ENCODE results near the gene ALDH1B1. TPM values are rescaled to one million over a fixed set of nuclear protein-coding genes. Genes with fewer than 3 reads are reported as not detected.

ALDH1B1 gene
- total RNA-seq, 4 donors from 2014 or later: 24.9 to 77.2 (median 27.3) TPM

DNA sequence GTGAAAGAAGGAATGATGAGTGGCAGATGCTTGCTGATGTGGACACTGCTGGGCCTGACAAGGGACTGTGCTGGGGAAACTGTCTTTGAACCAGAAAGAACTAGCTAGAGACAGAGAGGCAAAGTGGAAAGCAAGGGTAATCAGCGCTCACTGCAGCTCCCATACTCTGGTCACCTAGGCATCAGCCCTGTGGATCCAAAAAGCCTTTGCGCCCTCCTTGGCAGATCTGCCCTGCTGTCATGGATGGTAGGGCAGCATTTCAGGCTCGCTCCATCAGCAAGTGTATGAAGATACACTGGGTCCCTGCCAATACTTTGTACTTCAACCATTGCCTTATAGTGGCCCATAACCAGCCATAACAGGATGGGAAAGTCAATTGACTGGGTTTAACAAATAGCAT is 6.6 kb upstream of the ALDH1B1 start:
- in situ Hi-C loops (cut with MboI; ENCODE audit: low pct_ligation_motif_present in 1 of 4, low pct_unique_long_range_greater_than_20kb in 1 of 4, low sequenced_read_pairs in 3 of 4): no loop called here

DNA sequence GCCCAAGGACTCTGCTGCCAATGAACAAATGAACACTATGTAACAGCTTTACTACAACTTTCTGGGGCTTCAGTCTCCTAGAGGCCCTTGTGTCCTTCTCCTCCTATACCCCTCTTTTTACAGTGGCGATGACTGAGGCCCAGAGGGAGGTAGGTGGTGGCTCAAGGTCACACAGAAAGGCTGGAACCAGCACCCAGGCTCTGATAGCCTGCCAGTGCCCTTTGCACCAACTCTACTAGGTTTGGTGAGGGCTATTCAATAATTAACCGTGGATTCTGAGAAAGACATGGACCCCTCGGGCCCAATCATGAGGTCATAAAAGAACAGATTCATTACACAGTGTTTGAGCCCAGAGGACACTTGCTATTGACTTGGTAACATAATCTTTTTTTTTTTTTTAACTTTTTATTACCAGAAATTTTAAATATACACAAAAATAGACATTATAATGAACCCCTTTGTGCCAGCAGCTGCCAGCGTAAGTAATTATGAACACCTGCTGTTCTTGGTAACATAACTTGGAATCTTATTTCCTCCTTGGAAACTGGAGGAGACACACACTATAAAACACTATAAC is 6.1 kb upstream of the ALDH1B1 start:
- Histone ChIP-seq H3K4me3 (no peak overlapping the region), H3K9me3 (no peaks in the 10 kb centered on the region), H3K27ac (peak overlapping the region; percentile 39 to 89 (median 82)), H3K4me1 (peaks cover 4 to 43% (median 17%) of the 10 kb centered on the region in 4 donors), H3K36me3 (no peaks in the 10 kb centered on the region), H3K27me3 (no peaks in the 10 kb centered on the region)
- DNase-seq: peak; percentile 26
- TF ChIP-seq EP300 (IDR thresholded peaks at IDR 0.05; ENCODE audit: low read depth) (no peak), POLR2AphosphoS5 (IDR thresholded peaks at IDR 0.05) (no peak), POLR2A (IDR thresholded peaks at IDR 0.05) (no peak)
- TF ChIP-seq, protein P1, sequence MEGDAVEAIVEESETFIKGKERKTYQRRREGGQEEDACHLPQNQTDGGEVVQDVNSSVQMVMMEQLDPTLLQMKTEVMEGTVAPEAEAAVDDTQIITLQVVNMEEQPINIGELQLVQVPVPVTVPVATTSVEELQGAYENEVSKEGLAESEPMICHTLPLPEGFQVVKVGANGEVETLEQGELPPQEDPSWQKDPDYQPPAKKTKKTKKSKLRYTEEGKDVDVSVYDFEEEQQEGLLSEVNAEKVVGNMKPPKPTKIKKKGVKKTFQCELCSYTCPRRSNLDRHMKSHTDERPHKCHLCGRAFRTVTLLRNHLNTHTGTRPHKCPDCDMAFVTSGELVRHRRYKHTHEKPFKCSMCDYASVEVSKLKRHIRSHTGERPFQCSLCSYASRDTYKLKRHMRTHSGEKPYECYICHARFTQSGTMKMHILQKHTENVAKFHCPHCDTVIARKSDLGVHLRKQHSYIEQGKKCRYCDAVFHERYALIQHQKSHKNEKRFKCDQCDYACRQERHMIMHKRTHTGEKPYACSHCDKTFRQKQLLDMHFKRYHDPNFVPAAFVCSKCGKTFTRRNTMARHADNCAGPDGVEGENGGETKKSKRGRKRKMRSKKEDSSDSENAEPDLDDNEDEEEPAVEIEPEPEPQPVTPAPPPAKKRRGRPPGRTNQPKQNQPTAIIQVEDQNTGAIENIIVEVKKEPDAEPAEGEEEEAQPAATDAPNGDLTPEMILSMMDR (IDR thresholded peaks at IDR 0.05): no peak
- in situ Hi-C loops (cut with MboI; ENCODE audit: low pct_ligation_motif_present in 1 of 4, low pct_unique_long_range_greater_than_20kb in 1 of 4, low sequenced_read_pairs in 3 of 4): no loop called here
- intact Hi-C loops (cut with DNase I; ENCODE audit: low total_unique reads): no loop called here
- 46 to 53% methylated on average over 3 to 4 of the region's 4 CpGs for WGBS, 2 donors (ENCODE audit: low coverage in 1 of 2)

More for the DNA sequence above, 6.6 kb upstream of the ALDH1B1 start:
- WGBS, 2 donors (ENCODE audit: low coverage in 1 of 2): 73 to 100% methylated on average over 1 to 3 of the region's 3 CpGs
- no peaks in the 10 kb centered on the region for H3K36me3 ChIP-seq
- TF ChIP-seq, protein P1 (IDR thresholded peaks at IDR 0.05): no peak
- no peak for TF ChIP-seq POLR2A (IDR thresholded peaks at IDR 0.05)
- TF ChIP-seq POLR2AphosphoS5 (IDR thresholded peaks at IDR 0.05): no peak
- TF ChIP-seq EP300 (IDR thresholded peaks at IDR 0.05; ENCODE audit: low read depth): no peak
- DNase-seq: no peak
- no peaks in the 10 kb centered on the region for H3K9me3 ChIP-seq
- H3K27ac ChIP-seq: peak overlapping the region; percentile 39 to 89 (median 82)
- H3K27me3 ChIP-seq: no peaks in the 10 kb centered on the region
- peaks cover 9 to 47% (median 18%) of the 10 kb centered on the region in 4 donors for H3K4me1 ChIP-seq
- intact Hi-C loops (cut with DNase I; ENCODE audit: low total_unique reads): no loop called here
- H3K4me3 ChIP-seq: no peak overlapping the region

DNA sequence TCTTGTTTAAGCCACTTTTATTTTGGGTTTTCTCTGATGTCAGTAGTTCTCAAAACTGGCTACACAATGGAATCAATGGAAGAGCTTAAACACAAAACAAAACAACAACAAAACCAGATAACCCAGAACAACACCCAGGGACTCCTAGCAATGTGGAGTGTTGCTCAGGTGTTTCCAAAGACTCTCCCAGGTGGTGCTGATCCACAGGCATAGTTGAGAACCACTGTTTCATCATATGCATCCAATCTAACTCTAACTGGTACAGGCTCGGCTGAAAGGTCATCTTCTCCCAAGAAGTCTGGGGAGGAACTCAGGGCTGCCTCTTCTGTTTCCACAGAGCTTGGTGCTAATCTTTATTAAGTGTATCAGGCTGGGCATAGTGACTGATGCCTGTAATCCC is 5.4 kb upstream of the ALDH1B1 start:
- DNase-seq: no peak
- no peak overlapping the region for H3K4me3 ChIP-seq
- in situ Hi-C loops (cut with MboI; ENCODE audit: low pct_ligation_motif_present in 1 of 4, low pct_unique_long_range_greater_than_20kb in 1 of 4, low sequenced_read_pairs in 3 of 4): no loop called here
- intact Hi-C loops (cut with DNase I; ENCODE audit: low total_unique reads): no loop called here
- peaks cover 3 to 42% (median 17%) of the 10 kb centered on the region in 4 donors for H3K4me1 ChIP-seq
- H3K36me3 ChIP-seq: no peaks in the 10 kb centered on the region
- H3K27me3 ChIP-seq: no peaks in the 10 kb centered on the region
- TF ChIP-seq POLR2A (IDR thresholded peaks at IDR 0.05) (no peak), EP300 (IDR thresholded peaks at IDR 0.05; ENCODE audit: low read depth) (no peak), POLR2AphosphoS5 (IDR thresholded peaks at IDR 0.05) (no peak)
- TF ChIP-seq, protein P1 (IDR thresholded peaks at IDR 0.05): no peak
- 86% methylated on average over 1 of the region's 1 CpG; no CpG with 5 or more reads in 1 of the 2 donors for WGBS, 2 donors (ENCODE audit: low coverage in 1 of 2)
- H3K27ac ChIP-seq: peak overlapping the region; percentile 39 to 89 (median 82)
- H3K9me3 ChIP-seq: no peaks in the 10 kb centered on the region

DNA sequence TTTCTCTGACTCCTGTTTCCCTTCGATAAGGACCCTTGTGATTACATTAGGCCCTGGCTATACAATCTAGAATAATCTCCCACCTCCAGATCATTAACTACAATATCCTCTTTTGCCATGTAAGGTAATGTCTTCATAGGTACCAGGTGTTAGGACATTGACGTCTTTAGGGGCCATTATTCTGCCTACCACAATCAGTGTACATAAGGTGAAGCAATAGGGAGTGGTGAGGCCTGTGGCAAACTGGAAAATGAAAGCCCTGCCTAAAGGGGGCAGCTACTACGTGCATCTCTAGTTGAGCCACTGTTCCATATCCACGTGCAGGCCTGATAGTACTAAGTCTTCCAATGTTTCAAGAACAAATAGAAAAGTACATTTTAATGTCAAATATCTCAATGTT is 4.8 kb upstream of the ALDH1B1 start:
- no peak overlapping the region for H3K4me3 ChIP-seq
- no peak for DNase-seq
- no peaks in the 10 kb centered on the region for H3K9me3 ChIP-seq
- in situ Hi-C loops (cut with MboI; ENCODE audit: low pct_ligation_motif_present in 1 of 4, low pct_unique_long_range_greater_than_20kb in 1 of 4, low sequenced_read_pairs in 3 of 4) (no loop called here), intact Hi-C loops (cut with DNase I; ENCODE audit: low total_unique reads) (no loop called here)
- H3K27me3 ChIP-seq: no peaks in the 10 kb centered on the region
- H3K27ac ChIP-seq: peak overlapping the region; percentile 67 to 89 (median 82)
- peaks cover 3 to 45% (median 17%) of the 10 kb centered on the region in 4 donors for H3K4me1 ChIP-seq
- H3K36me3 ChIP-seq: no peaks in the 10 kb centered on the region
- TF ChIP-seq POLR2AphosphoS5 (IDR thresholded peaks at IDR 0.05) (no peak), POLR2A (IDR thresholded peaks at IDR 0.05) (no peak), EP300 (IDR thresholded peaks at IDR 0.05; ENCODE audit: low read depth) (no peak)
- TF ChIP-seq, protein P1 (IDR thresholded peaks at IDR 0.05): no peak
- 76 to 78% methylated on average over 4 of the region's 4 CpGs for WGBS, 2 donors (ENCODE audit: low coverage in 1 of 2)
